ENCODE measurements around the gene PPM1A.

Gene PPM1A

DNA sequence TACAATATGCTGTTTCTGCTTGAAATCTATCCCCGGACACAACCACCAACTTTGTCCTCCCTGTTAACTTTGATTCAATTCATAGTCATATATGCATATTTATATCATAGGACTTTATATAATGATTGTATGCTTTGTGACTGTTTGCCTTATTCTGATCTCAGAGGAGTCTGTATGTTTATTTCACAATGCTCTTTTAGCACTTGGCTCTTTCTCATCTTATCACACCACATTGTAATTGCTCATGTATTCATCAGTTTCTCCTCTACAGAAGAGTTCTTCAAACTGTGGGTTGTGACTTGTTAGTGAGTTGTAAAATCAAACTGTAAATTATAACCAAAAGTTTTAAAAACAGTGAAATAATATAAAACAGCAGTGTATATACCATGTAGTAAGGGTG, 21.7 kb upstream of the PPM1A start:
- DNase-seq: no peak

DNA sequence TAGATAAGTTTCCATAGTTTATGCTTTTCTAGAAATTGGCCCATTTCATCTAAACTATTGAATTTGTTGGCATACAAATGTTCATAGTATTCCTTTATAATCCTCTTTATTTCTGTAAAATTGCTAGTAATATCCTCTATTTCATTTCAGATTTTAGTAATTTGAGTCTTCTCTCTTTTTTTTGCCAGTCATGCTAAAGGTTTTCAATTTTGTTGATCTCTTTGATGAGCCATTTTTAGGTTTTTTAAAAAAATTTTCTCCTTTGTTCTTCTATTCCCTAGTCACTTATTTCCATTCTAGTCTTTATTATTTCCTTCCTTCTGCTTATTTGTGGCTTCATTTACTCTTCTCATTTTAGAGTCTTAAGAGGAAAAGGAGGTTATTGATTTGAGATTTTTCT, 19.4 kb upstream of the PPM1A start:
- no peak for DNase-seq

DNA sequence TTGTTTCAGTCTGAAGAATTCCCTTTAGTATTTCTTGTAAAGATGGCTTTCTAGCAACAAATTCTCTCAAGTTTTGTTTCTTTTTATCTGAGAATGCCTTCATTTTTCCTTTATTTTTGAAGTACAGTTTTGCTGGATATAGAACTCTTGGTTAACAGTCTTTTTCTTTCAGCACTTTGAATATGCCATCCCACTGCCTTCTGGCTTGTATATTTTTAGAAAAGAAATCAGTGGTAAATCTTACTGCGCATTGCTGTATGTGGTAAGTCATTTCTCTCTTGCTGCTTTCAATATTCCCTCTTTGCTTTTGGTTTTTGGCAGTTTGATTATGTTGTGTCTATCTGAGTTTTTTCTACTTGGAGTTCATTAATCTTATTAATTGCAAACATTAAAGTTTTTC, 16.8 kb upstream of the PPM1A start:
- no peak for DNase-seq

DNA sequence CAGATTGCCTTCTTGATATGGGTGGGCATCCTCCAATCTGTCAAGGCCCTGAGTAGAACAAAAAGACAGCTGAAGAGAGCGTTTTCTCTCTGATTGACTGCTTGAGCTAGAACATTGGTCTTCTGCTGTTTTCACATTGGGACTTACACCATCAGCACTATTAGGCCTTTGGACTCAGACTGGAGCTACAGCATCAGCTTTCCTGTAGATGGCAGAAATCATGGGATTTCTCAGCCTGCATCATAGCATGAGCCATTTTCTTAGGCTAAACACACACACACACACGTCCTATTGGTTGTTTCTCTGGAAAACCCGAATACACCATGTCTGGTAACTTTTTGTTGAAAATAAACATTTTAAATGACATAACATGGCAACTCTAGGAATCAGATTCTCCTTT, 15.8 kb upstream of the PPM1A start:
- DNase-seq: no peak

DNA sequence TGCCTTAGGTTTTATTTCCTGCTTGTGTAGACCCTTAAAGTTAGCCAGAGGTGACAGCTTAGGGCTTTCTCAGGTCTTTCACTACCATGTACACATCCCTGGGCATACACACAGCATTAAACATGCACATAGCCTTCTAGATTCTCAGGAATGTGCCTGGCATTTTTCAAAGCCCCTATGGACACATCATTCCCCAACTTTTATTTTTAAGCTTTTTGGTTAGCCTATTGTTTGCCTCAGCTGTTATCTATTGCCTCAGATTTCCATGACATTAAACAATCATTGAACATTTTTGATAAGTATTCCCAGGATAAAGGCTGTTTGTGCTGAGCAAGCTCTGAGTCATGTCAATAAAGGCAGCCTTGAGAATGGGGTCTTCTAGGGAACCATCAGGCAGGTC, 15.1 kb upstream of the PPM1A start:
- no peak for DNase-seq

DNA sequence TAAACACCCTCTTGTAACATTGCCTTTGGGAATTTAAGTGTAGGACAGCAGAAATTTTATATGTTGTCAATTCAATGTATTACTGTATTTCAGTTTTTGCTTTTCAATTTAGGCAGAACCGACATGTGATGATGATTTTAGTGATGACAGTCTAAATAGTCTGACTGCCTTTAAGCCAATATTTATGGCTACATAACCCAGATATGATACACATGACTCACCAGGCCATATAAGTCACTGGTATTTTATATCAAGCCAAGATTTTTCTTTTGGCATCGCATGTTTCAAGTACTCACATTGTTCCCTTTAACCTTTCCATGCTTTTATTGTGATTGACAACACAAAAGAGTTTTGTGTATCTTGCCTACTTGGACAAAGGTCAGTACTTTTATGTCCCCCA, 13.6 kb upstream of the PPM1A start:
- DNase-seq: no peak

DNA sequence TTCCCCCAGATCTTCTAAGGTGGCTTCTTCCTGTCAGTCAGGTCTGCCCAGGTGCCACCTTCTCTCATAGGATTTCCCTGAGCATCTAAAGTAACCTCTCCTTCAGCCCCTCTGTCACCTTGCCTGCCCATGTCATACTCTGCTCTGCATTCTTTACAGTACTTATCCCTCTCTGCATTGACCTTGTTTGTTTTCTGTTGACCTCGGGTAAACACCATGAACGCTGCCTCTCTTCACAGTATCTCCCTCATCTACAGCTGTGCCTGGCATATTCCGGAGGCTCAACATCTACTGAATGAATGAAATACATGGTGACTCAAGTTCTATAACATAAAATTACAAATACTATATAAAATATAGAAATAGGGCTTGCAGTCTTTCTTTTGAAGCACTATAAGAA, 10.1 kb upstream of the PPM1A start:
- no peak for DNase-seq

DNA sequence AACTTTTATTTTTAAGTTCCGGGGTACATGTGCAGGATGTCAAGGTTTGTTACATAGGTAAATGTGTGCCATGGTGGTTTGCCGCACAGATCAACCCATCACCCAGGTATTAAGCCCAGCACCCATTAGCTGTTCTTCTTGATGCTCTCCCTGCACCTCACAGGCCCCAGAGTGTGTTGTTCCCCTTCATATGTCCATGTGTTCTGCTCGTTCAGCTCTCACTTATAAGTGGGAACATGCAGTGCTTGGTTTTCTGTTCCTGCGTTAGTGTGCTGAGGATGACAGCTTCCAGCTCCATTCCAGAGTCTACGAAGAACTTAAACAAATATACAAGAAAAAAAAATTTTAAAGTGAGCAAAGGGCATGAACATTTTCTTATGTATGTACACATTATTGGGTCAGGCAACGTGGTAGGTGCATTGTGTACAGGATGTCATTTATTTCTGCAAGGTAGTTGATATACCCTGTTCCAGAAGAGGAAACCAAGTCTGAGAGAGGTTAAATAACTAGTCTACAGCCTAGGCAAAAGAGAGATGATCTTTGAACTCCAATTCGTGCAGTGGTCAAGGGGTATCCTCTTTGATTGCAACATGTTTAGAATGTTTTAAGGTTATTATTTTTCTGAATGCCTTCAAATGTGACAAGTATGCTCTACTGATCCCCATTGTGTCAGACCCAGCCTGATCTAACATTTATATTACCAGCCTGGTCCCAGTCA, 8.7 kb upstream of the PPM1A start:
- DNase-seq: no peak

DNA sequence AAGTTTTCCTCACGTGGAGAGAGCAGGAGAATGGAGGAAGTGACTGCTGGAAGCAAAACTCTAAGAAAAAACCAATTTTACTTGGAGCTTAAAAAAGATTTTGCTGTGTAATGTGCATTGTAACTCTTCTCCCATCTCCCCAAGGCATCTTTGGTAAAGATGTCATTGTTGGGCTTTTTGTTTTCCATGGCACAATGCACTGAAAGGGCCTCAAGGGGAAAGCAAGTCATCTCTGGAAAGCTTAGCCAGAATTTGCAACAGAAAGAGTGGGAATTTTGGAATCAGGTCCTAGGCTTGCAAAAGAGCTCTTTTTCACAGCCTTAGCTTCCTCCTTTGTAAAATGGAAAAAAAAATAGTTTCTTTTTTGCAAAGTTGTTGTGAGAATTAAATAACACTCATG, 7.9 kb upstream of the PPM1A start:
- DNase-seq: no peak

DNA sequence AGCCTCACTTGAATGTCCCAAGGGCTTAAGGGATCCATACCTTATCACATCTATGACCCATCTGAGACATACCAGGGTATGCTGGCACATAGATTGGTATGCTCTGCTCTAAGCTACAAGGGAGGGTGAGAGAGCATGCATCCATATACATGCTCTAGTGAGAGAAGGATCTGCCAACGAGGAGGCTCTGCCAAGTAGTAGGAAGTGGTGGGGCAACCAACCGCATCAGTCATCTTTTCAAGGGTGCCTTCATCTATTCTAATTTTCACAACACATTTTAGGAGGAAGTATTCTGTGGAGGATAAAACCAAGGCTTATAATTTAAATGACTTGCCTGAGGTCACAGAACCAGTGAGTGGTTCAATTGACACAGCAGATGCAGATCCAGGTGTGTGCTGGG, 6.6 kb upstream of the PPM1A start:
- DNase-seq: no peak

DNA sequence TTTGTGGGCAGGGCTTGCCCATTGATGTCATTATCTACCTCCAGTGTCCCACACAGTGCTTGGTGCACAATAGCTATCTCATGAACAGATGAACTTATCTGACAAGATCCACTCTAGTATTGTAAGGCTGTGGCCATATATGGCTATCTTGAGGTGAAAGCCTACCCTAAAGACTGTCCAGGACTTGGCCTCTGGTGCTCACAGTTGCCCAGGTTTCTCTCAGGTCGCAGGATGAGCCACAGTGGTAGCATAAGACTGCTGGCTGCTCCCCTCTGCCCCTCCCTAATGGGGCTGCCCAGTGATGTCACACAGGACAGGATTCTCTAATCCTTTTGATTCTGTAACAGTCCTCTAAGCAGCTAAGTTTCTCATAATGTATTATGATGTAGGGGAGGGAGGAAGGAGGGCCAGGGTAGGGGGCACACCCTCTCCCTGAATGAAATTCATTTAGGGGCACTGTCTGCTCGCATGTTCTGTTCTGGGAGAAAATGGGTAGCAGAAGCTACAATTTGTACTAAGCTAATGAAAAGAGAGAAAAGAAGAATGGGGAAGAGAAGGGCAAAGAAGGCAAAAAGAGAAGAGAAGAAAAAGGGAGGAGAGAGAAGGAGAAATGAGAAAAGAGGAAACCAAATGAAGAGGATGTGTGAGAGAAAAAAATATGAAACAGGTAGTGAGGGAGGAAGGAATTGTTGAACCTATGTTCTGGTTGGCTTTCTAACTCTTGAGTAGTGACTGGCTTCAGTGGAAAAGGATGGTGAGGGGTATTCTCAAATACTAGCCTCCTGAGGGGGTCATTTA, 3.4 kb upstream of the PPM1A start:
- no peak for DNase-seq

DNA sequence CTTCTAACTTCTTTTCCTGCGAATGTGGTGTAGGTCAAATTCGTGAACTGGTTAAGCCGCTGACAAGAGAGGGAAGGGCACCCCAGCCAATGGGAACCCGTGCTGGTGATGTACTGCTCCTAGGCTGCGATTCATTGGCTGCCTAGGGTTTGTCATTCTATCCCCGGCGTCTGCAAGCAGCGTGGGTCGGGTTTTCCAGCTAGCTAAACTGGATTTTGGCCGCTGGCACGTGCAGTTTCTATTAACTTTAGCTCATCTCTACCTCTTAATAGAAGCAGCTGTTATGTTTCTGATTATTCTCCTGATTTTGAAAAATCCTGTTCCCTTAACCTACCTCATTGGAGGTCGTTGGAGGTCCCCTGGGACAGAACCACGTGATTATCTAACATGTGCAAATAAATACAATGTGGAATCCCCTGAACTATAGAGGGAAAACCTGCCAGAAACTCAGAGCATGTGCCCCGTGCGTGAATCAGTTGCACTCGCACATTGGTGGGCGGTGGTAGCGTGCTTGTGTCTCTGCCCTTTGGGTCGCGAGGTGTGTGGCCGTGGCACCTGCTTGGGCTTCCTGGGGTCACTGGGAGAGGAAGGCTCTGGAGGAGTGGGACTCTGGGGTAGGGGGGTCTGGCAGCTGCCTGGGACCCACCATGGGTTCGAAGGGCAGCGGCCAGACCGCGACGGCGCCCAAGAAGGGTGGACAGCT, 876 bp upstream of the PPM1A start:
- DNase-seq: peak; percentile 71

DNA sequence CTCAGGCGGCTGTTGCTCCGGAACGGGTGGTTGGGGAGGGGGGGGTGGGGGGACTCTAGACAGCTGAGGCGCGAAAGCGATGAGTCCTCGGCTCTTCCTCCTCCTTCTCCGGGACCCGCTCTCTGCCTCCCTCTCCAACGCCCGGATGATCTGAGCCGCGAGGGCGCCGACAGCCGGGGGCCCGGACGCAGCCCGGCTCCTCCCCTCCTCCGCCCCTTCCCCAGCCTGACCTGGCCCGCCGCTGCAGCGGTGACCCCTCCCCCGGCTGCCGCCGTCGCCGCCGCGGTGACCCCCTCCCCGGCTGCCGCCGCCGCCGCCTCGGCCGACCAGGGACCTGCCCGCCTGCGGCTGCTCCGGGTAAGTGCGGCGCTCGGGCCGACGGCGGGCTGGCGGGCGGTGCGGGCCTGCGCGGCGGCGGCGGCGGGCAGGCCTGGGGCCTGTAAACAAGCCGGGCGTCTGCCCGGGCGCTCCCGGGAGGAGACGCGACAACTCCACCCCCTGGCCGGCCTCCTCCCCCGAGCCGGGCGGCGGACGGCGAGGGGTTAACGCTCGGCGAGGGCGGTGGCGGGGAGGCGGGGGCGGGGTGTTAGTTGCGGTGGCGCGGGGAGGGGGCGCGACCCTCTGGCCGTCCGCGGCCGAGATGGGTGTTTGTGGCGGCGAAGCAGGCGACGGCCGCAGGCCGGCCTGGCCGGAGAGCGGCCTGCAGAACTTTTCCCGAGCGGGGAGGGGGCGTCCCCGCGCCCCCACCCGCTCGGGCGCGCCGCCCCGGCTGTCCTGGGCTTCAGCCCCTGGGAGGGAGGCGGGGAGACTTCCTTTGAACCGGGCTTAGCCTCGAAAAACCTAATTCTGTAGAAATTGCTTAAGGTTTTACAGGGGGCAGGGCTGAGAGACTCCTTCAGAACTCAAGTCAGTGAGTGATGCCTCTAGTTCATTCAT, 568 bp downstream of the PPM1A start:
- DNase-seq: no peak

DNA sequence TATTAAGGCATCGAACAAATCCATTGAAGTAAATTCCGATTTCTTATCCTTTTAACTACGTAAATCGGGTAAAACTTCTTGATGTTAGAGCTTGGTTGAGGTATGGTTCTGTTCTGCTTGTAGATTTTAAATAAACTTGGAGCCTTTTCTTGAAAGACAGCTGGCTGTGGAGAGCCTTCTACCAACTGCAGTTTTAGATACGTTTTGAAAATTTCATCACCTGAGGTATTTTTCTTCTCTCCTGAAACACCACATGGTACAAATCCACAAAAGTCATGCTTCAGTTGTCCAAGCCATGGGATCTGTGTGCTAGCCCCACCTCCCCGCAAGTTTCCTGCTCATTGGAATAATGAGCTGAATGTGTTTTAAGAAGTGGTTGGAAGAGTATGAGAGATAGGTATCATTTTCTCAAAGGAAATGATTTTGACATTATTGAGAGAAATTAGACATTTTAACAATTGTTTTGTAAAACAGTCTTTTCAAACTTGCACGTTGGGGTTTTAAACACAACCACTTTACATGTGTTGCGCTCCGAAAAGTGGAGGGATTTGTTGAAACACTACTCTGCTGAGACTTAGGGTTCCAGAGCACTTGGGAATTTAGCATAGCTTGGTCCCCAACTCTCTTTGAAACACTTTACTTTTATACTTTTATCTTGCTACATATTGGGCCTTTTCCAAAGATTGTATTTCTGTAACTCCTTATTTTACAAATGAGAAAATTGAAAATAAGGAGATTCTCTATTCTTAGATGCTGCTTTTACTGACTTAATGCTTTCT, 1.4 kb downstream of the PPM1A start:
- DNase-seq: no peak

DNA sequence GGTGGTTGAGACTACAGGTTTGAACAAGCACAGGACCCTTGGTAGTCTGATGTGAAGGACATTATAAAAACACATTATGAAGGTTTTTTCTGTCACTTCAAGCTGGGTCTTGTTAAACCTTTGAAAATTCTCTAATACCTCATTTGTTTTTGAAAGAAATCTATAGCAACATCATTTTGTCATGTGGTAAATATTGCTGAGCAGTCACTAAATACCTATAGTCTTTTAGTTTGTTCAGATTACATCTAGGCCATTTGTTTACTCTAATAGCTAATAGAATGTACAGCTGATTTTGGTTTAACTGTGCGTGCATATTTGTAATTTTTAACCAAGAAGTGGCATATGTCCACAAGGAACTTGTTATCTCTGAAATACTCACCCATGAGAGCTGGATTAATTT, 2.9 kb downstream of the PPM1A start:
- DNase-seq: no peak

DNA sequence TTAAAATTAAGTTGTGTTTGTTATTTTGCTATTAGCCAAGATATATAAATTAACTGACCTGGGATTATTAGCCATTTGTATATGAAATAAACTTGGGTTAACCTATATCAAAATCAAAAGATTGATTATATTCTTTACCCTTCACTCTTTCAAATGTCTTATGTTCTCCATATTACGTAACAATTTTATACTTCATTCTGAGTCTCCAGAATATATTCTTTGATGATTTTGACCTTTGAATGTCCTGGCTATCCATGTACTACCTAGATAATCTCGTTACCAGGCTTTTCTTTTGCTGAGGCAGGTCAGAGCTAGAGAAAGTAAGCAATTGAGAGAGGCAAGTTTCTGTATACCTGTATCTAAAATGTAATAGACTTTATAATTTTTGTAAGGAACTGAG, 3.6 kb downstream of the PPM1A start:
- no peak for DNase-seq

DNA sequence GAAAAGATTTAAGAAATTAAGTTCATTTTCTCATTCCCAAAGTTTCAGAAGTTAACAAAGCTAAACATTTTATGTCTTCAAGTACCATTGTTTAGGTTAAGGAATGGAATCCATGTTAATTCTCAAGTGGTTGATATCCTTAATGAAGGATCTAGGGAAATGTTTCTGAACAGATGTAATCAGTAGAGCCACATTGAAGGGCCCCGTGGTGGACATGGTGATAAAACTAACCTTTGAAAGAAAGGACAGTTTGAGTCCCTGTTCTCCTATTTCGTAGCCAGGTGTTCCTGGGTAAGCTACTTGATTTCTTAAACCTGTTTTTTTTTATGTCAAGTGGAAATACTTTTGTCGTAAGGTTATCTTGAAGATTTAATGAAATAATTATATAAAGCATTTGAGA, 4.6 kb downstream of the PPM1A start:
- no peak for DNase-seq

DNA sequence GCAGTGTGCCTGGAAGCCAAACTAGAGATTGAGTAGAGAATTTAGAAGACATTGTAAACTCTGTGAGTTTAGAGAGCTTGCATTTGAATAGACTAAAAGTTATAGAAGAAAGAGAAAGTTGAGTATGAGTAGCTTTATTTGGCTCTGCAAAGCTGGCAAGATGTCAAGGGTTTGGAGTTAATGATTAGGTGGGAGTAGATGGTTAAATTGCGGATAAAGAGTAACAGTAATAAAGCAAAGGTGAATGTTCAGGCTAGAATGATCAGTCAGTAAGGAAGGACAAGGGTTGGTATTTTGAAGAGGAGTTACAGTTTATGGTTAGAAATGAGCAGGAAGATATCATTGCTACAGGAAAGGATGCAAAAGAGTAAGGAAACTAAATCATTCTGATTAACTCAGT, 5.2 kb downstream of the PPM1A start:
- no peak for DNase-seq

DNA sequence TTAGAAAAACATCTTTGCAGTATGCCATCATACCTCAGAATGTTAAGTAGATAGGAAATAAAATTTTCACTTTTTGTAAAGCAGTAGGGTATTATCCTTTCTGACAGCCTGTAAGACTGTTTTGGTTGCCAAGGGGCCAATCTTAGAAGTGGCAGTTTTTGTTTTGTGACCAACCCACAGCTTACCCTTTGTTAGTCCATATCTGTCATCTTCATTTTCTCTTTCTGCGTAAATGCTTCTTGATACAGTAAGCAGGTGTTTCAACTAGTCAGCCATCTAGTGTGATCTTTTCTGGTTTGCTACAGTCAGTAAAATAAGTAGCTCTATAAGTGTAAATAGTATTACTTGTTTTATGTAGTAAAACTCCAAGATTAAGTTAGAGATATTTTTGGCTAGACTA, 8.8 kb downstream of the PPM1A start:
- no peak for DNase-seq

DNA sequence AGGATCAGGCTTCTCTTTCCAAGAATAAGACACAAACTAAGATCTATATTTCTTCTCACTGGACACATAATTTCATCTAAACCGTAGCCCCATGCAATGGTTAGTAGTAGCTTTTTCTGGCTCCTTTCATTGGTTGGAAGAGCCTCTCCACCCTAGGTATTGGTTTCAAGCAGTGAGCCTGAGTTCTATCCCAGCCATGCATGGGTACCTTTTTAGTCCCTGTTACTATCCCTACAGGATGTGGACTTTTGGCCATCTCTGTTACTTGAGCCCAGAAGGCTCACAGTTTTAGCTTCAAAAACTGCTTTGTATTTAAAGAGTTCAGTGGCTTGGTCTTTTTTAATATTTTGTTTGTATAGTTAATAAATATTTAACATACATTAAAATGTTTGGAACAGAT, 16.1 kb downstream of the PPM1A start:
- DNase-seq: no peak

DNA sequence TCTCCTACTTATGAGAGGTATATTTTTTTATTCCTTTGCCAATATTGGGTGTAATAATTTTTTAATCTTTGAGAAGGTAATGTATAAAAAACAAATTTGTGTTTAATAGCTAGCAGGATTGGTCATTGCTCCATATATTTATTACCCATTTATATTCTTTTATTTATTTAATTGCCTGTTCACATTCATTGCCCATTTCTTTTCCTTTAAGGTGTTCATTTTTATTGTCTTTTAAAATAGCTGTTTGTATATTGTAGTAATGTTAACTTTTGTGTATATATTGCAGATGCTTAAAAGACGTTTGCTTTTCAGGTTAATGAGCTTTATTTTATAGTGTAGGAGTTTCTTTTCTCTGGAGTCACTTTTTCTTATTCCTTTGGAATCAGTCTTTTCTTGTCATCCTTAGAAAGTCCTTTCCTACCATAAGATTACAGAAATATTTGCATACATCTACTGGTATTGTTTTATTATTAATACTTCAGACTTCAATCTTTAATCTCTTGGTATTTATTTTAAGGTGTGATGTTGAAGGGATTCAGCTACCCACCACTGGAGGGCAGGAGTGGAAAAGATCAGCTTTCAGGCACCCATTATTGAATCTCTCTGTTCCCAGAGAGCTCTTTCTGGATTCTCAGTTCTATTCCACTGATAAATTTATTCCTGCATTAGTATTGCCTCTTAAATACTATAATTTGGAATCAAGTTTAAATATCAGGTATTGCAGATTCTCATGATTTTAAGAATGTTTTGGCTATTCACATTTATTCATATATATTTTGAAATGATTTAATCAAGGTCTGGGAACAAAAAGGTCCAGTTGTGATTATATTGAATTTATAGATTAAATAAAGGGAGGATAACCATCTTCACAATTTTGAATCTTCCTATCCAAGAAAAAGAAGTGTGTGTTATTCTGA, 17.3 kb downstream of the PPM1A start:
- no peak for DNase-seq
